ENCODE results near the gene ANG. TPM values are rescaled to one million over a fixed set of nuclear protein-coding genes. Genes with fewer than 3 reads are reported as not detected.

Gene ANG
- total and polyA plus RNA-seq, 10 of the 15 experiments (the other 5 are each of a cell fraction or from before 2014, with no cell fraction given): 1.0 to 5.9 (median 2.2) TPM

- TF ChIP-seq E4F1 (IDR thresholded peaks at IDR 0.05; ENCODE audit: borderline replicate concordance, partially characterized antibody): no peak
- peak; percentile 62; the same call in 1 of the 2 replicates for TF ChIP-seq ZNF24 (IDR thresholded peaks at IDR 0.05)
- no peak for TF ChIP-seq RAD21 (IDR thresholded peaks at IDR 0.05; ENCODE audit: insufficient read depth, low read depth, low read length)
- TF ChIP-seq USF1 (IDR thresholded peaks at IDR 0.05; ENCODE audit: borderline replicate concordance, extremely low read length, insufficient read depth, low read depth, low read length): no peak
- TF ChIP-seq IKZF2 (IDR thresholded peaks at IDR 0.05): no peak
- no peak for TF ChIP-seq BMI1 (IDR thresholded peaks at IDR 0.05; ENCODE audit: borderline replicate concordance)
- TF ChIP-seq HSF1 (IDR thresholded peaks at IDR 0.05; ENCODE audit: low read depth, low read length): no peak
- no peak for TF ChIP-seq TCF3 (IDR thresholded peaks at IDR 0.05; ENCODE audit: borderline replicate concordance, insufficient read depth, low read depth, low read length)
- TF ChIP-seq POLR2A (IDR thresholded peaks at IDR 0.05; ENCODE audit: low read depth, low read length): no peak
- TF ChIP-seq TARDBP (IDR thresholded peaks at IDR 0.05; ENCODE audit: borderline replicate concordance): no peak
- no peak for TF ChIP-seq NR2C1 (IDR thresholded peaks at IDR 0.05)
- TF ChIP-seq EGR1 (IDR thresholded peaks at IDR 0.05; ENCODE audit: borderline replicate concordance in 1 of 2, low read depth in 2 of 2, low read length in 2 of 2): no peak
- no peak for TF ChIP-seq CTCF (IDR thresholded peaks at IDR 0.05 in 2 of 3, conservative IDR thresholded peaks at IDR 0.05 in 1 of 3; ENCODE audit: control insufficient read depth in 2 of 3, extremely low read depth in 1 of 3, insufficient read depth in 1 of 3, low read depth in 3 of 3, low read length in 3 of 3)
- TF ChIP-seq, protein P1, sequence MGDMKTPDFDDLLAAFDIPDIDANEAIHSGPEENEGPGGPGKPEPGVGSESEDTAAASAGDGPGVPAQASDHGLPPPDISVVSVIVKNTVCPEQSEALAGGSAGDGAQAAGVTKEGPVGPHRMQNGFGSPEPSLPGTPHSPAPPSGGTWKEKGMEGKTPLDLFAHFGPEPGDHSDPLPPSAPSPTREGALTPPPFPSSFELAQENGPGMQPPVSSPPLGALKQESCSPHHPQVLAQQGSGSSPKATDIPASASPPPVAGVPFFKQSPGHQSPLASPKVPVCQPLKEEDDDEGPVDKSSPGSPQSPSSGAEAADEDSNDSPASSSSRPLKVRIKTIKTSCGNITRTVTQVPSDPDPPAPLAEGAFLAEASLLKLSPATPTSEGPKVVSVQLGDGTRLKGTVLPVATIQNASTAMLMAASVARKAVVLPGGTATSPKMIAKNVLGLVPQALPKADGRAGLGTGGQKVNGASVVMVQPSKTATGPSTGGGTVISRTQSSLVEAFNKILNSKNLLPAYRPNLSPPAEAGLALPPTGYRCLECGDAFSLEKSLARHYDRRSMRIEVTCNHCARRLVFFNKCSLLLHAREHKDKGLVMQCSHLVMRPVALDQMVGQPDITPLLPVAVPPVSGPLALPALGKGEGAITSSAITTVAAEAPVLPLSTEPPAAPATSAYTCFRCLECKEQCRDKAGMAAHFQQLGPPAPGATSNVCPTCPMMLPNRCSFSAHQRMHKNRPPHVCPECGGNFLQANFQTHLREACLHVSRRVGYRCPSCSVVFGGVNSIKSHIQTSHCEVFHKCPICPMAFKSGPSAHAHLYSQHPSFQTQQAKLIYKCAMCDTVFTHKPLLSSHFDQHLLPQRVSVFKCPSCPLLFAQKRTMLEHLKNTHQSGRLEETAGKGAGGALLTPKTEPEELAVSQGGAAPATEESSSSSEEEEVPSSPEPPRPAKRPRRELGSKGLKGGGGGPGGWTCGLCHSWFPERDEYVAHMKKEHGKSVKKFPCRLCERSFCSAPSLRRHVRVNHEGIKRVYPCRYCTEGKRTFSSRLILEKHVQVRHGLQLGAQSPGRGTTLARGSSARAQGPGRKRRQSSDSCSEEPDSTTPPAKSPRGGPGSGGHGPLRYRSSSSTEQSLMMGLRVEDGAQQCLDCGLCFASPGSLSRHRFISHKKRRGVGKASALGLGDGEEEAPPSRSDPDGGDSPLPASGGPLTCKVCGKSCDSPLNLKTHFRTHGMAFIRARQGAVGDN (IDR thresholded peaks at IDR 0.05): no peak
- no peak for TF ChIP-seq MYC (IDR thresholded peaks at IDR 0.05; ENCODE audit: insufficient read depth, insufficient read length, insufficient replicate concordance, low read length, severe bottlenecking)
Observed at GRCh38 chr14:20652996-20653975, 35.3 kb upstream of the ANG start (continued).
